ENCODE data around the gene RBM17.

Gene RBM17

GRCh38 chr10:6110136-6110535 lies 21.3 kb downstream of the RBM17 start:
- no peak for TF ChIP-seq CTCF (IDR thresholded peaks at IDR 0.05; ENCODE audit: low read depth, low read length)
- in situ Hi-C loops (cut with HindIII; ENCODE audit: low sequenced_read_pairs): no loop called here
- DNase-seq (ENCODE audit: low read depth, low spot score): no peak
- no peak overlapping the region for H3K4me3 ChIP-seq (ENCODE audit: low read depth, low read length)

GRCh38 chr10:6112893-6113292 lies 24.1 kb downstream of the RBM17 start:
- no peak for TF ChIP-seq CTCF (IDR thresholded peaks at IDR 0.05; ENCODE audit: low read depth, low read length)
- in situ Hi-C loops (cut with HindIII; ENCODE audit: low sequenced_read_pairs): no loop called here
- DNase-seq (ENCODE audit: low read depth, low spot score): no peak
- H3K4me3 ChIP-seq (ENCODE audit: low read depth, low read length): no peak overlapping the region

- DNase-seq (ENCODE audit: low read depth, low spot score): no peak
- in situ Hi-C loops (cut with HindIII; ENCODE audit: low sequenced_read_pairs): no loop called here
- no peak overlapping the region for H3K4me3 ChIP-seq (ENCODE audit: low read depth, low read length)
- TF ChIP-seq CTCF (IDR thresholded peaks at IDR 0.05; ENCODE audit: low read depth, low read length): no peak
Measured at GRCh38 chr10:6114299-6114698, 25.5 kb downstream of the RBM17 start.

- peak; percentile 78 for DNase-seq (ENCODE audit: low read depth, low spot score)
- H3K4me3 ChIP-seq (ENCODE audit: low read depth, low read length): no peak overlapping the region
- no peak for TF ChIP-seq CTCF (IDR thresholded peaks at IDR 0.05; ENCODE audit: low read depth, low read length)
- in situ Hi-C loops (cut with HindIII; ENCODE audit: low sequenced_read_pairs): no loop called here
Measured at GRCh38 chr10:6114805-6115341, 26.0 kb downstream of the RBM17 start.

GRCh38 chr10:6115411-6115810 lies 26.6 kb downstream of the RBM17 start:
- no peak for DNase-seq (ENCODE audit: low read depth, low spot score)
- no peak overlapping the region for H3K4me3 ChIP-seq (ENCODE audit: low read depth, low read length)
- in situ Hi-C loops (cut with HindIII; ENCODE audit: low sequenced_read_pairs): no loop called here
- TF ChIP-seq CTCF (IDR thresholded peaks at IDR 0.05; ENCODE audit: low read depth, low read length): no peak

- in situ Hi-C loops (cut with HindIII; ENCODE audit: low sequenced_read_pairs): no loop called here
- TF ChIP-seq CTCF (IDR thresholded peaks at IDR 0.05; ENCODE audit: low read depth, low read length): no peak
- no peak overlapping the region for H3K4me3 ChIP-seq (ENCODE audit: low read depth, low read length)
- no peak for DNase-seq (ENCODE audit: low read depth, low spot score)
Measured at GRCh38 chr10:6115824-6116350, 27.1 kb downstream of the RBM17 start.
